GM21737 (cell line): Measurements from ENCODE around the gene ASCL3.
"Not testable (repeated sequence)": the region's sequence is repeated elsewhere in the genome, so short reads cannot be mapped to it uniquely, and the experiment has no call there.

Experiments
- ATAC-seq: cut with Tn5 transposase; IDR thresholded peaks from one replicate; pipeline ENCODE4 v1.9.1; 2021; ENCODE audit warnings: mild to moderate bottlenecking, moderate library complexity; ENCODE audit not compliant: unreplicated experiment

ASCL3 gene

GRCh38 chr11:8911029-8911823, 31.6 kb downstream of the ASCL3 start, which contains the start of gene AKIP1:
Gene AKIP1 (plus strand): TSS chr11:8911189. CDS start chr11:8911450, 261 bp downstream.
- ATAC-seq = peak; percentile 82

- ATAC-seq = no peak
Measured at GRCh38 chr11:8910649-8911026, 32.2 kb downstream of the ASCL3 start.

GRCh38 chr11:8908099-8908498, 34.7 kb downstream of the ASCL3 start:
- ATAC-seq = no peak

- ATAC-seq = no peak
Measured at GRCh38 chr11:8907116-8907515, 35.7 kb downstream of the ASCL3 start.

GRCh38 chr11:8905528-8906165, 37.2 kb downstream of the ASCL3 start:
- ATAC-seq = no peak

- no peak for ATAC-seq
Measured at GRCh38 chr11:8899119-8899753, 43.6 kb downstream of the ASCL3 start.

GRCh38 chr11:8891185-8891584, 51.6 kb downstream of the ASCL3 start:
- not testable (repeated sequence) for ATAC-seq
